Aorta (tissue), 5 donors: ENCODE data around the gene MRPL9. TPM values are rescaled to one million over a fixed set of nuclear protein-coding genes. Genes with fewer than 3 reads are reported as not detected.
"Not testable (repeated sequence)": the region's sequence is repeated elsewhere in the genome, so short reads cannot be mapped to it uniquely, and the experiment has no call there.

Experiments
- ATAC-seq: fragments of 200-7000 bp; cut with Tn5 transposase; one replicate; pipeline ENCODE4 v1.9.1; 2022; ENCODE audit warnings: moderate library complexity; ENCODE audit not compliant: low FRiP score
- DNase-seq, 2 donors: peaks; one replicate each; pipeline ENCODE4 v3.0.0-alpha.2; 2020
- H3K27ac ChIP-seq, 2 donors: one replicate each; pipeline ENCODE4 v1.5.1; 2013; ENCODE audit warnings: low read length in 2 of 2, mild to moderate bottlenecking in 2 of 2, moderate library complexity in 2 of 2, control low read depth in 1 of 2, inconsistent platforms in 1 of 2, low read depth in 1 of 2
- H3K27me3 ChIP-seq, 2 donors: one replicate each; pipeline ENCODE4 v1.6.1; 2013; ENCODE audit warnings: control low read depth in 1 of 2, low read length in 1 of 2, mild to moderate bottlenecking in 1 of 2, moderate library complexity in 1 of 2; ENCODE audit not compliant: insufficient read depth in 2 of 2, control insufficient read depth in 1 of 2
- H3K36me3 ChIP-seq, 2 donors: one replicate each; pipeline ENCODE4 v1.6.1; 2013; ENCODE audit warnings: control low read depth in 1 of 2, low read length in 1 of 2, mild to moderate bottlenecking in 1 of 2; ENCODE audit not compliant: insufficient read depth in 2 of 2, control insufficient read depth in 1 of 2
- H3K4me1 ChIP-seq, 2 donors: one replicate each; pipeline ENCODE4 v1.6.1; 2013; ENCODE audit warnings: low read length in 2 of 2, control low read depth in 1 of 2, mild to moderate bottlenecking in 1 of 2, moderate library complexity in 1 of 2; ENCODE audit not compliant: insufficient read depth in 2 of 2, control insufficient read depth in 1 of 2
- H3K4me3 ChIP-seq, 2 donors: one replicate each; pipeline ENCODE4 v1.5.1; 2013; ENCODE audit warnings: low read length in 2 of 2, control low read depth in 1 of 2, mild to moderate bottlenecking in 1 of 2
- H3K9me3 ChIP-seq: one replicate; pipeline ENCODE4 v1.6.1; 2013; ENCODE audit warnings: mild to moderate bottlenecking, low read length; ENCODE audit not compliant: control insufficient read depth
- WGBS, 2 donors: extraction: QIAGEN DNeasy Blood & Tissue Kit; methylation state at CpG; one replicate each; pipeline ENCODE4 v1.1.7; 2013; 5-methylcytosine and 5-hydroxymethylcytosine counted together
- intact Hi-C, 2 donors: fragments of 100-400 bp; cut with DNase I; formaldehyde crosslinking; loops; one replicate each; pipeline versions ENCODE4 v1.14.2 to v1.15.0; 2022
- polyA plus RNA-seq, 2 donors: library from polyadenylated mRNA; stranded (reverse); fragments of 200-250 nt; gene quantifications; one replicate each; pipeline ENCODE4 v1.2.3, GENCODE V29; 2013
- total RNA-seq, 2 donors: library from RNA; stranded (reverse); fragmentation: NEBNext Ultra II Directional; extraction: Animal tissue kit (Norgen Biotek cat#: 25700); gene quantifications; one replicate each; pipeline ENCODE4 v1.2.1, GENCODE V29; 2021
- donor health status: healthy with polysubstance abuse.
- donor health status: Bipolar disorder and iron deficiency.
- donor health status: DM: no; HTN: no; CAD: no.
- donor health status: DM: no; HTN: no; CAD: no.
- donor health status: DM: yes; HTN: yes; CAD: no.

MRPL9 gene
- total and polyA plus RNA-seq, 4 donors = 38.7 to 58.9 (median 46.2) TPM

DNA sequence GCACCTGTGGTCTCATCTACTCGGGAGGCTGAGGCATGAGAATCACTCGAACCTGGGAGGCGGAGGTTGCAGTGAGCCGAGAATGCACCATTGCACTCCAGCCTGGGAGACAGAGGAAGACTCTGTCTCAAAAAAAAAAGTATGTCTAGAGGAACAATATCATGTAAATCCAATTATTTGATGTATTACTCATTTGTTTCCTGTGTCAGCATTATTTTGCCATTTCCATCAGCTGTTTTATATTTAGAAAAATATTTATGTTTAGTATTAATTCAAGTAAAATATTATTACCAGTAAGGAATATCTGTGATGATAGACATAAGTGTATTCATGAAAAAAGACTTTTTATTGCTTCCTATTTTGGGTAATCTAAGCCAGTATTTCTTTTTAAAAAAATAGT, 14.0 kb upstream of the MRPL9 start:
- 70 to 95% methylated on average over 4 of the region's 4 CpGs for WGBS, 2 donors
- no peak overlapping the region for H3K4me3 ChIP-seq
- H3K9me3 ChIP-seq = no peaks in the 10 kb centered on the region
- no peak for DNase-seq
- no peaks in the 10 kb centered on the region for H3K27me3 ChIP-seq
- no peaks in the 10 kb centered on the region for H3K4me1 ChIP-seq
- no peak overlapping the region for H3K27ac ChIP-seq
- H3K36me3 ChIP-seq = peaks cover 10 to 22% of the 10 kb centered on the region in 2 donors
- ATAC-seq = no peak
- intact Hi-C loops = no loop called here

DNA sequence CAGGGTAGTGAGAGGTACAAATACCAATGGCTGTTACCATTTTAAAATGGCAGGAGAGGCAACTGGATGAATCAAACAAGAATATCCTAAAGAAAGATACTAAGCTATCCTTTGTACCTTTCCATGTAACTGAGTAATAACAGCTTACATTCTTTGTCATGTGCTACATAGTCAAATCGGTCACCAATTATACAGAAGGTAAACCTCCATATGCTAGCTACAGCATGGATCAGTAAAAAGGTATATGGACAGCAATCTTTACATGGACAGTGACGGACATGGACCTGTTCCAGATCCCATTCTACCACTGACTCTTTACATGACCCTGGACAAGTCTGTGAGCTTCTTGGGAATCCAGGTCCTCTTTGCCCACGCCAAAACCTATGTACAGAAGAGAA, 13.4 kb upstream of the MRPL9 start:
- Histone ChIP-seq H3K9me3 (no peaks in the 10 kb centered on the region), H3K4me3 (no peak overlapping the region), H3K36me3 (peaks cover 10 to 22% of the 10 kb centered on the region in 2 donors), H3K27me3 (no peaks in the 10 kb centered on the region), H3K4me1 (no peaks in the 10 kb centered on the region), H3K27ac (no peak overlapping the region)
- no peak for DNase-seq
- 81 to 94% methylated on average over 3 of the region's 3 CpGs for WGBS, 2 donors
- intact Hi-C loops = no loop called here
- no peak for ATAC-seq

DNA sequence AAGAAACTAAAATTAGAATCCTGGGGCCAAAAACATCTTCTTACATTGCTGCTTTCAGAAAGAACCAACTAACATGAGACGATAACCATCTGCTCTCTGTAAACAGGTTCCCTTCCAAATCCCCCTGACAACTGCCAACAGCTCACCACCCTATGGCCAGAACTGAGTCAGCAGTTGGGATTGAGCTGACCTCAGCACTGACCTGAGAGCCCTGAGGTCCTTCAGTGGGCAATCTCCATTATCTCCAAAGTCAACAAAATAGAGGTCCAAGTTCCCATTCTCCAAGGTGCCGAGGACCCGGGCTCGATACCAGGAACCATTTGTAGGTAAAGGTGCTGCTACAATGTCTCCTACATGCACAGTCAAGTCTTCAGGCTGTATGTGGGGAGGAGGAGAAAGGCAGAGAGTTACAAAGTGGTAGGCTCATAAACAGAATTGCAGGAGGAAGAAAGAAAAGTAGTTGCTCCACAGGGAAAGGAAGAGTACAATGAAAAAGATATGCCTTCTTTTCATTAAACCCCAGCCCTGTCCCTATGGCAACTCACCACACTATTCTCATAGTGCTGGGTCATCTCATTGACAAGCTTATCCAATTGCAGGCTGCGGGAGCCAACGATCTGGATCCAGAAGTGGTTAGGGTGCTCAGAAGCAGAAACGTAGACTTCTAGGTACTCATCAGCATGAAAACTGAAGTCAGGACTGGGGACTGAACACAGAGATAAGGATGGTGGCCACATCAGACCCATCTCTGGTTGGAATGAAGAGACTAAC, 12.8 kb upstream of the MRPL9 start:
- Histone ChIP-seq H3K27me3 (no peaks in the 10 kb centered on the region), H3K27ac (no peak overlapping the region), H3K36me3 (peaks cover 5 to 22% of the 10 kb centered on the region in 2 donors), H3K4me3 (no peak overlapping the region), H3K9me3 (no peaks in the 10 kb centered on the region), H3K4me1 (no peaks in the 10 kb centered on the region)
- DNase-seq (no peak), ATAC-seq (no peak)
- WGBS, 2 donors = 86 to 88% methylated on average over 7 of the region's 7 CpGs
- intact Hi-C loops = no loop called here

DNA sequence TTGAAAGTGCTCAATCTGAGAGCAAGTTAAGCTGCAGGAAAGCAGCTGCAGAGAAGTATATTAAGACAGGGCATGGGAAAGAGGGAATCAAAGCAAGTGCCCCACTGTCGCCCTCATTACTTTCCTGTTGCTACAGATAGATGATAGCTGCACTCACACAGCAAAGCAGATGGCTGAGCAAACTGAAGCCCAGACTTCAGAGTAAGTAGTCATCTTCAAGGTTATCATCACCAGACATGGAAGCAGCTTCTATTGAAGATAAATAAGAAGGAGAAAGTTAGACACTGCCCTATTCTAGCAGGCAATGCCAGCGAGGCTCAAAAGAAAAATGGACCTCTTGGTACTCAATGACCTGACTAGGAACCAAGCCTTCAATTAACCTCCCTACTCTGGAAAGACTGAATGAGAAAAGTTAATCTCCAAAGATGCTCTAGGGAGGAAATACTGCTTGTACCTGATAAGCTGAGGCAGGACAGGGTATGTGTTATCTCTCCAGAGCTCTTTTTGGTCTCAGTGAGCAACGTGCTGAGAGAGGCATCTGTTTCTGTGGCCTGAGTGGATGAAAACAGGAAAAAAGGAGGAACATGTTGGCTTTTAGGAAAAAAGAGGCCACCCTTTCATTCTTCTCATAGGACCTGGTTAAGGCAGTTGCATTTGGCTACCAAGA, 11.1 kb upstream of the MRPL9 start:
- DNase-seq (no peak), ATAC-seq (no peak)
- no peaks in the 10 kb centered on the region for H3K9me3 ChIP-seq
- H3K4me1 ChIP-seq = no peaks in the 10 kb centered on the region
- 66 to 86% methylated on average over 3 of the region's 3 CpGs for WGBS, 2 donors
- no peak overlapping the region for H3K27ac ChIP-seq
- intact Hi-C loops = no loop called here
- H3K4me3 ChIP-seq = no peak overlapping the region
- H3K27me3 ChIP-seq = no peaks in the 10 kb centered on the region
- H3K36me3 ChIP-seq = peaks cover 5 to 22% of the 10 kb centered on the region in 2 donors

DNA sequence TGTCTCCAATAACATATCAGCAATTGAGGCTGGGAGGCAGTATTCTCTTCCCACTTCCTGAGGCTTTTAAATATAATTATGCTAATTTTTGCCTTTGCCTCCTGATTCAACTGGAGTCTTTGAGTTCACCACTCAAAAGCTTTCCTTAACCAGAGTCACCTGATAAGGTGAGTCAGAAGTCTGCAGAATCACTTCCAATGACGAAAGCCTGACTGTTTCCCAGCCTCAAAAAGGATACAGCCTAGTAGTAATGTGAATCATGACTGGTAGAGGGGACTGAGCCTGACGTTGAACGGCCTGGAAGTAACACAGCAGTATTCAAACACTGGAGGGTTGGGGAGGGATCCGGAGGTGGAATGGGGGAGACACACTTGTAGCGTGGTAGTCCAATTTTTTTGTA, 10.4 kb upstream of the MRPL9 start:
- no peak overlapping the region for H3K27ac ChIP-seq
- no peak overlapping the region for H3K4me3 ChIP-seq
- ATAC-seq (no peak), DNase-seq (no peak)
- H3K27me3 ChIP-seq = no peaks in the 10 kb centered on the region
- intact Hi-C loops = no loop called here
- no peaks in the 10 kb centered on the region for H3K9me3 ChIP-seq
- H3K4me1 ChIP-seq = no peaks in the 10 kb centered on the region
- H3K36me3 ChIP-seq = peaks cover 4 to 21% of the 10 kb centered on the region in 2 donors
- WGBS, 2 donors = 76 to 83% methylated on average over 5 of the region's 5 CpGs

DNA sequence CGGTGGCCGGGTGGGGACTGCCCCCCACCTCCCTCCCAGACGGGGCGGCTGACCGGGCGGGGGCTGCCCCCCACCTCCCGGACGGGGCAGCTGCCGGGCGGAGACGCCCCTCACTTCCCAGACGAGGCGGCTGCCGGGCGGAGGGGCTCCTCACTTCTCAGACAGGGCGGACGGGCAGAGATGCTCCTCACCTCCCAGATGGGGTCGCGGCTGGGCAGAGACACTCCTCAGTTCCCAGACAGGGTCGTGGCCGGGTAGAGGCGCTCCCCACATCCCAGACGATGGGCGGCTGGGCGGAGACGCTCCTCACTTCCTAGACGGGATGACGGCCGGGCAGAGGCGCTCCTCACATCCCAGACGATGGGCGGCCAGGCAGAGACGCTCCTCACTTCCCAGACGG, 6.0 kb upstream of the MRPL9 start:
- H3K4me3 ChIP-seq, H3K27ac ChIP-seq, ATAC-seq, H3K27me3 ChIP-seq, H3K9me3 ChIP-seq, H3K4me1 ChIP-seq, intact Hi-C loops, H3K36me3 ChIP-seq, DNase-seq: not testable (repeated sequence)
- 87 to 92% methylated on average over 21 to 34 of the region's 34 CpGs for WGBS, 2 donors

DNA sequence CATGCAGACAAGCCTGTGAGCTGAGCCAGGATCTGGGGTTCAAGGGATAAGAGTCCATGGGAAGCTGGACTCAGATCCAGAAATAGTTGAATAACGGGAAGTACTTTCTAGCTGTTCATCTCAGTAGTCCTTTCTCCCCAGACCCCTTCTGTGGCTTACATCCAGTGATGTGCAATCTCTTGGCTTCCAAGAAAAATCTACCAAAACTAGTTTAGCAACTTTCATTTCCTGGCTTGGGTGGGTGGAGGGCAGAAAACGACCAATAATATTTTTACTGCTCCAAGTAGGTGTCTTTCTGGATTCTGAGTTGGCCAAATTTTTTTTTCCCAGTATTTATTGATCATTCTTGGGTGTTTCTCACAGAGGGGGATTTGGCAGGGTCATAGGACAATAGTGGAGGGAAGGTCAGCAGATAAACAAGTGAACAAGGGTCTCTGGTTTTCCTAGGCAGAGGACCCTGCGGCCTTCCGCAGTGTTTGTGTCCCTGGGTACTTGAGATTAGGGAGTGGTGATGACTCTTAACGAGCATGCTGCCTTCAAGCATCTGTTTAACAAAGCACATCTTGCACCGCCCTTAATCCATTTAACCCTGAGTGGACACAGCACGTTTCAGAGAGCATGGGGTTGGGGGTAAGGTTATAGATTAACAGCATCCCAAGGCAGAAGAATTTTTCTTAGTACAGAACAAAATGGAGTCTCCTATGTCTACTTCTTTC, 5.2 kb upstream of the MRPL9 start:
- H3K4me1 ChIP-seq, H3K9me3 ChIP-seq, H3K27me3 ChIP-seq, H3K27ac ChIP-seq, H3K4me3 ChIP-seq, DNase-seq, H3K36me3 ChIP-seq, intact Hi-C loops, ATAC-seq: not testable (repeated sequence)
- 70% methylated on average over 2 of the region's 7 CpGs for WGBS, 2 donors

DNA sequence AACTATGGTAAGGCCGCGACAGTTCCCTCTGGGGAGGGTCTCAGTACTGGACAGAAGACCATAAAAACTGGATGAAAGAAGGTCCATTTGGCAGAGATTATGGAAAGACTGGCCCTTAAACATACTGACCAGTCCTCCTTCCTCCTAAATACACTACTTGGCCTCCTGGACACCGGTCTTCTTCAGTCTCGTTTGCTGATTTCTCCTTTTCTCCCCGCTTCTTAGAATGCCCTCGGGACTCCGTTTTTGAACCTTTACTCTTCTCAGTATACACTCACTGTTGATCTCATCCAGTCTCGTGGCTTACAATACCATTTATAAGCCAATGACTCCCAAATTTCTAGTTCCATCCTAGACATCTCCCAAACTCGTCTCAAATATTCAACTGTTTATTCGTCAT, 694 bp upstream of the MRPL9 start:
- intact Hi-C loops = no loop called here
- H3K4me3 ChIP-seq = peak overlapping the region; percentile 68 to 72
- DNase-seq (no peak), ATAC-seq (no peak)
- no peaks in the 10 kb centered on the region for H3K27me3 ChIP-seq
- no peaks in the 10 kb centered on the region for H3K36me3 ChIP-seq
- WGBS, 2 donors = 43 to 54% methylated on average over 10 of the region's 10 CpGs
- no peaks in the 10 kb centered on the region for H3K9me3 ChIP-seq
- H3K27ac ChIP-seq = peak overlapping the region; percentile 16 to 95
- peaks cover 0 to 2% of the 10 kb centered on the region in 2 donors for H3K4me1 ChIP-seq
